ENCODE results near the gene PDZD7.

The PDZD7 gene

DNA sequence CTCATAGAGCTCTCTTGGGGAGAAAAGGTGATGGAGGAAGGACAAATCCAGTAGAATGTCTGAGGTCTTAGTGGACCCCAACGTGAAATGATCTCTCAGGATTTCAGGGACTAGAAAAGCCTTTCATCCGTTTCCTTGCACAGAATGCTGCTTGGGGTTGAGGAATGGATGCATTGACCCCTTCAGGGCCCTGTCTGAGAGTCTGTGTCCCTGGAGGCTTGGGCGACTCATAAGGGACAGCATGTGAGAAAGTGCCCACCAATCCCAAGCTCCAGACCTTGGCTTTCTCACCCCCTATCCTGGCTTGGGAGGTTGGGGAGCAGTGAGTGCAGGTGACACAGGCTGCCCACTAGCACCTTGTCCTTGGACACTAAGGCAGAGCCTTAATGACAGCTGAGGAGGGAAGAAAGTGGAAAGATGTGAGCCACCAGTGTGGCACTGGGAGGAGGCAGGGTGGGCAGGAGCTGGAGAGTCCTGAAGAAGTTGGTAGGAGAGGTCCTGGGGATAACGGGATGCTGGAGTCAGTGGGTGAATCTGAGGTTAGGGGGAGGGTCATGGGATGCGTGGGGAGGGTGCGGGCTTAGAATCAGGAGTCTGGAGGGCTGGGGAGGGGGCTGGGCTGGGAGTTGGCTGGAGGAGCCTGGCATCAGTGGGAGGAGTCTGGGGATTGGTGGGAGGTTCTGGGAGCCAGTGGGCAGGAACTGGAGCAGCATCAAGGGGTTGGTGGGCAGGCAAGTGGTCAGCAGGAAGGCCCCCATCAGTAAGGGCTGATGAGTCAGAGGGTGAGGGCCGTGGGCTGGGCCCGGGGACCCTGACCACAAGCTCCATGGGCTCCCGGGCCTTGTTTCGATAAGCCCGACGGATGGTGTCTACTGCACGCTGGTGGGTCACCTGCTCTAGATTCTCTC is 22.8 kb downstream of the PDZD7 start:
- TF ChIP-seq, protein P1, sequence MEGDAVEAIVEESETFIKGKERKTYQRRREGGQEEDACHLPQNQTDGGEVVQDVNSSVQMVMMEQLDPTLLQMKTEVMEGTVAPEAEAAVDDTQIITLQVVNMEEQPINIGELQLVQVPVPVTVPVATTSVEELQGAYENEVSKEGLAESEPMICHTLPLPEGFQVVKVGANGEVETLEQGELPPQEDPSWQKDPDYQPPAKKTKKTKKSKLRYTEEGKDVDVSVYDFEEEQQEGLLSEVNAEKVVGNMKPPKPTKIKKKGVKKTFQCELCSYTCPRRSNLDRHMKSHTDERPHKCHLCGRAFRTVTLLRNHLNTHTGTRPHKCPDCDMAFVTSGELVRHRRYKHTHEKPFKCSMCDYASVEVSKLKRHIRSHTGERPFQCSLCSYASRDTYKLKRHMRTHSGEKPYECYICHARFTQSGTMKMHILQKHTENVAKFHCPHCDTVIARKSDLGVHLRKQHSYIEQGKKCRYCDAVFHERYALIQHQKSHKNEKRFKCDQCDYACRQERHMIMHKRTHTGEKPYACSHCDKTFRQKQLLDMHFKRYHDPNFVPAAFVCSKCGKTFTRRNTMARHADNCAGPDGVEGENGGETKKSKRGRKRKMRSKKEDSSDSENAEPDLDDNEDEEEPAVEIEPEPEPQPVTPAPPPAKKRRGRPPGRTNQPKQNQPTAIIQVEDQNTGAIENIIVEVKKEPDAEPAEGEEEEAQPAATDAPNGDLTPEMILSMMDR (IDR thresholded peaks at IDR 0.05; ENCODE audit: poor library complexity, severe bottlenecking) = no peak
- H3K27ac ChIP-seq (ENCODE audit: poor library complexity, severe bottlenecking) = no peak overlapping the region
- DNase-seq (ENCODE audit: low spot score) (no peak), ATAC-seq (ENCODE audit: low read depth) (no peak)
- no peak overlapping the region for H3K4me3 ChIP-seq (ENCODE audit: severe bottlenecking)
- no peaks in the 10 kb centered on the region for H3K9me3 ChIP-seq (ENCODE audit: severe bottlenecking)
- peaks cover 2% of the 10 kb centered on the region for H3K4me1 ChIP-seq (ENCODE audit: insufficient read depth, poor library complexity, severe bottlenecking)
- peaks cover 32% of the 10 kb centered on the region for H3K36me3 ChIP-seq (ENCODE audit: low read depth)
- no peaks in the 10 kb centered on the region for H3K27me3 ChIP-seq (ENCODE audit: insufficient read depth, poor library complexity, severe bottlenecking)

DNA sequence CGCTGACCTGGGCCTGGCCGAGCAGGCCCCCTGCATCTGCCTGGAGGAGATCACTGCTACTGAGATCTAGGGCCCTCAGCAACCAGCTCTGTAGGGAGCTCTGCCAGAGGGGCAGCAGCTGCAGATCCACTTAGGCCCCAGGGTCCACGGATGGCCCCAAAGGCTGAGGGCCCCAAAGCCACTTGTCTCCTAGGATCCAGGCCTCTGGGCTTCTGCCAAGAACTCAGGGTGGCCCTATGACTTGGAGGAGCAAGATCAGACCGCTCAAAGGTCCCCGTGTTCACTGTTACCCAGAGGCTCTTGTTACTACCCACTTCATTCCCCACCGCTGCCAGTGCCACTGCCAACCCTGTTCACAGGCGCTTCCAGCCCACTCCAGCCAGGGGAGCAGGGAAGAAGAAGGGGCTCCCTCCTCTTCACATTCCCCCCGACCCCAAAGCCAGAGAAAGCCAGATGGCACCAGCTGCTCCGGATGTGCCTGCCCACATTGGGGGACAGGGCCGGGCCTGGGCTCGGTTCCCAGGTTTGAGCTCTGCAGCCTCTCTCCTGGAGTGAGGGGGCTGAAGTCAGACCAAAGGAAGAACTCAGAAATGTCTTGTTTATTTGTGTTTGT is 23.7 kb downstream of the PDZD7 start:
- TF ChIP-seq, protein P1 (IDR thresholded peaks at IDR 0.05; ENCODE audit: poor library complexity, severe bottlenecking) = no peak
- Histone ChIP-seq H3K4me1 (ENCODE audit: insufficient read depth, poor library complexity, severe bottlenecking) (no peaks in the 10 kb centered on the region), H3K4me3 (ENCODE audit: severe bottlenecking) (no peak overlapping the region), H3K9me3 (ENCODE audit: severe bottlenecking) (no peaks in the 10 kb centered on the region), H3K27me3 (ENCODE audit: insufficient read depth, poor library complexity, severe bottlenecking) (no peaks in the 10 kb centered on the region), H3K27ac (ENCODE audit: poor library complexity, severe bottlenecking) (no peak overlapping the region), H3K36me3 (ENCODE audit: low read depth) (peaks cover 39% of the 10 kb centered on the region)
- ATAC-seq (ENCODE audit: low read depth) (no peak), DNase-seq (ENCODE audit: low spot score) (no peak)

DNA sequence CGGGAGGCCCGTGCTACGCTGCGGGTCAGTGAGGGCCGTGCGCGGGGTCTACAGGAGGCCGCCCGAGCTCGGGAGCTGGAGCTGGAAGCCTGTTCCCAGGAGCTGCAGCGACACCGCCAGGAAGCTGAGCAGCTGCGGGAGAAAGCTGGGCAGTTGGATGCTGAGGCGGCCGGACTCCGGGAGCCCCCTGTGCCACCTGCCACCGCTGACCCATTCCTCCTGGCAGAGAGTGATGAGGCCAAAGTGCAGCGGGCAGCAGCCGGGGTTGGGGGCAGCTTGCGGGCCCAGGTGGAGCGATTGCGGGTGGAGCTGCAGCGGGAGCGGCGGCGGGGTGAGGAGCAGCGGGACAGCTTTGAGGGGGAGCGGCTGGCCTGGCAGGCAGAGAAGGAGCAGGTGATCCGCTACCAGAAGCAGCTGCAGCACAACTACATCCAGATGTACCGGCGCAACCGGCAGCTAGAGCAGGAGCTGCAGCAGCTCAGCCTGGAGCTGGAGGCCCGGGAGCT is 24.3 kb downstream of the PDZD7 start:
- ATAC-seq (ENCODE audit: low read depth) (no peak), DNase-seq (ENCODE audit: low spot score) (no peak)
- Histone ChIP-seq H3K9me3 (ENCODE audit: severe bottlenecking) (no peaks in the 10 kb centered on the region), H3K27me3 (ENCODE audit: insufficient read depth, poor library complexity, severe bottlenecking) (no peaks in the 10 kb centered on the region), H3K27ac (ENCODE audit: poor library complexity, severe bottlenecking) (no peak overlapping the region), H3K36me3 (ENCODE audit: low read depth) (peaks cover 39% of the 10 kb centered on the region), H3K4me3 (ENCODE audit: severe bottlenecking) (no peak overlapping the region), H3K4me1 (ENCODE audit: insufficient read depth, poor library complexity, severe bottlenecking) (no peaks in the 10 kb centered on the region)
- TF ChIP-seq, protein P1 (IDR thresholded peaks at IDR 0.05; ENCODE audit: poor library complexity, severe bottlenecking) = no peak

DNA sequence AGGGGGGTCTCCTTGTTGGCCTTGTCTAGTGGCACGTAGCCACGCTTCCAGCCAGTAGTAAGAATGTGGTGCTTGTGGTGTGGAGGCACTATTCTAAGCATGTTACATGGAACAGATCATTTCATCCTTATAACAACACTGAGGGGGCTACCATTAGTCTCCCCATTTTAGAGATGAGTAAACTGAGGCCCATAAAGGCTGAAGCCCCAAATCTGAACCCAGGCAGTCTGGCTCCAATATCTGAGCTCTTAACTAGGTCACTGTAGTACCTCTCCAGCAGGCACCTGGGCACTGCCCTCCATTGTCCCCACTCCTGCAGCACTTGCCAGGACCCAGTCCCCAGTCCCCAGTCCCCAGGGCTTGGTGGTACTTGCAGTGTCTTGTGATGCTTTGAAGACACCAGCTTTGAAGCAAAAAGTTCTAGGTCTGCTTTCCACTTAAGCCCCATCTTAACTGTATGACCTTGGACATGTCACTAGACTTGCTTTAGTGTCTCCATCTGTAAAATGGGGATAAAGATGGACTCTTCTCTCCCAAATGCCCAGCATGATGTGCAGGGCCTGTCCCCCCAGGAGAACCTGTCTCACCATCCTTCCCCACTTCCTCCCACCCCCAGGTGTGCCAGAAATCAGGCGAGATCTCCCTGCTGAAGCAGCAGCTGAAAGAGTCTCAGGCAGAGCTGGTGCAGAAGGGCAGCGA is 24.9 kb downstream of the PDZD7 start:
- ATAC-seq (ENCODE audit: low read depth) (no peak), DNase-seq (ENCODE audit: low spot score) (no peak)
- peaks cover 5% of the 10 kb centered on the region for H3K4me1 ChIP-seq (ENCODE audit: insufficient read depth, poor library complexity, severe bottlenecking)
- H3K4me3 ChIP-seq (ENCODE audit: severe bottlenecking) = no peak overlapping the region
- H3K27ac ChIP-seq (ENCODE audit: poor library complexity, severe bottlenecking) = no peak overlapping the region
- H3K27me3 ChIP-seq (ENCODE audit: insufficient read depth, poor library complexity, severe bottlenecking) = no peaks in the 10 kb centered on the region
- TF ChIP-seq, protein P1 (IDR thresholded peaks at IDR 0.05; ENCODE audit: poor library complexity, severe bottlenecking) = no peak
- H3K36me3 ChIP-seq (ENCODE audit: low read depth) = peaks cover 39% of the 10 kb centered on the region
- H3K9me3 ChIP-seq (ENCODE audit: severe bottlenecking) = no peaks in the 10 kb centered on the region
